22Rv1 (cell line): ENCODE data around the gene TTBK1.

Experiments
- H3K27ac ChIP-seq: fragments of 450-650 bp; 2 replicates; pipeline ENCODE4 v1.5.1; 2017
- ZFX ChIP-seq: fragments of 450-650 bp; IDR thresholded peaks from 2 replicates; pipeline ENCODE4 v1.6.1; 2017; ENCODE audit warnings: antibody characterized with exemption, borderline replicate concordance
- TF ChIP-seq, protein P1 (sequence below): fragments of 450-650 bp; IDR thresholded peaks from 2 replicates; pipeline ENCODE4 v1.5.1; 2017; ENCODE audit warnings: mild to moderate bottlenecking

The TTBK1 gene

GRCh38 chr6:43226192-43226851, 17.0 kb upstream of the TTBK1 start:
- no peak overlapping the region for H3K27ac ChIP-seq
- TF ChIP-seq, protein P1, sequence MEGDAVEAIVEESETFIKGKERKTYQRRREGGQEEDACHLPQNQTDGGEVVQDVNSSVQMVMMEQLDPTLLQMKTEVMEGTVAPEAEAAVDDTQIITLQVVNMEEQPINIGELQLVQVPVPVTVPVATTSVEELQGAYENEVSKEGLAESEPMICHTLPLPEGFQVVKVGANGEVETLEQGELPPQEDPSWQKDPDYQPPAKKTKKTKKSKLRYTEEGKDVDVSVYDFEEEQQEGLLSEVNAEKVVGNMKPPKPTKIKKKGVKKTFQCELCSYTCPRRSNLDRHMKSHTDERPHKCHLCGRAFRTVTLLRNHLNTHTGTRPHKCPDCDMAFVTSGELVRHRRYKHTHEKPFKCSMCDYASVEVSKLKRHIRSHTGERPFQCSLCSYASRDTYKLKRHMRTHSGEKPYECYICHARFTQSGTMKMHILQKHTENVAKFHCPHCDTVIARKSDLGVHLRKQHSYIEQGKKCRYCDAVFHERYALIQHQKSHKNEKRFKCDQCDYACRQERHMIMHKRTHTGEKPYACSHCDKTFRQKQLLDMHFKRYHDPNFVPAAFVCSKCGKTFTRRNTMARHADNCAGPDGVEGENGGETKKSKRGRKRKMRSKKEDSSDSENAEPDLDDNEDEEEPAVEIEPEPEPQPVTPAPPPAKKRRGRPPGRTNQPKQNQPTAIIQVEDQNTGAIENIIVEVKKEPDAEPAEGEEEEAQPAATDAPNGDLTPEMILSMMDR = no peak
- no peak for TF ChIP-seq ZFX

DNA sequence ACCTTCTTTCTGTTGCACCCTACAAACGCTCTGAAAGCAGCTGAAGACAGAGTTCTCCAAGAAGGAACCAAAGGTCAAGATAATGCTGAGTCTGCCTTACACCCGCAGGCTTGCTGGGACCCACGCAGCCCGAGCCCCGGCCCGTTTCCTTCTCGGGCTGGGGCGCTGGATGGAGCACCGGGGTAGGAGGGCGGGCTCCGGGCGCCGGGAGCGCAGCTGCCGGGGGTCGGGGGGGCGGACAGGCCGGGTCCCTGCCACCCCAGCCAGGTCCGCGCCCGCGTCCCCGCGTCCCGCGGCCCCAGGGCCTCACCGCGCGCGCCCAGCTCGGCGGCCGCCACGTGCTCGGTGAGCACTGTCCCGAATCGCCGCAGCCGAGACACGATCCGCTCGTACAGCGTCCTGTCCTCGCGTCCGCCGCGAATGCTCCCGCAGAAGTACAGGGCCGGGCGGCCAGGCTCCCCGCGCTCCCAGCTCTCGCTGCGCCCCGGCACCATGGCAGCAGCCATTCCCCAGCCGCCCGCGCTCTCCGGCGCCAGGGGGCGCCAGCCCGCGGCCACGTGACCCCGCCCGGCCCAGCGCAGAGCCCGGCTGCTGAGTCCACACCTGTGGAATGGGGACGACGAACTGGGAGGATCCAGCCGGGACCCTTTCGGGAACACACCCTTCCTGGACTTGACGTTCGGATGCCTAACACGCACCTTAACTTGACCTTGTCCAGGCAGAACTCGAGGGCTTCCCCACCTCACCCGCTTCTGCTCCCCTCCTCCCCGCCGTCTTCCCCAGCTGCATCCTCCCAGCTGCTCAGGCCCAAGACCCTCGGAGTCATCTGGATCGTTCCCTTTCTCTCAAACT, 14.1 kb upstream of the TTBK1 start, which contains the start of gene DNPH1:
Gene DNPH1, minus strand, starts transcription at position 531 of the 852 bp plus-strand sequence. Its CDS starts 25 bp downstream, at position 506.
- peak within 1 kb of the TSS; percentile 68 for H3K27ac ChIP-seq

GRCh38 chr6:43229803-43230620, 13.3 kb upstream of the TTBK1 start:
- no peak for TF ChIP-seq ZFX
- TF ChIP-seq, protein P1 = no peak
- no peak overlapping the region for H3K27ac ChIP-seq

More for the DNA sequence above, 14.1 kb upstream of the TTBK1 start, which contains the start of gene DNPH1:
- no peak for TF ChIP-seq ZFX
- TF ChIP-seq, protein P1 = peak; percentile 96

DNA sequence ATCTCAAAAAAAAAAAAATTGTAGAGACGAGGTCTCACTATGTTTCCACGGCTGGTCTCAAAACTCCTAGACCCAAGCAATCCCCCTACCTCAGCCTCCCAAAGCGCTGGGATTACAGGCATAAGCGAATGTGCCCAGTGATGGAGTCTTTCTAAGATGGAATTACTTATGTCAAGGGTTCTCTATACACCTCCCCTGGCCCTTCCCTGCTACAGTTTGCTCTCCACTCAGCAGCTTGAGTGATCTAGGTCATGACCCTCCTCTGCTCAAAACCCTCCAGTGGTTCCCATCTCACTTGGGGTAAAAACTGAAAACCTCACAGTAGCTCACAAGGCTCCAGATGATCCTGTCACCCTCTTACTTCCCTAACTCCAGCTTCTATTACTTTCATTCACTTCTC, 12.2 kb upstream of the TTBK1 start:
- H3K27ac ChIP-seq = no peak overlapping the region
- TF ChIP-seq ZFX = no peak
- TF ChIP-seq, protein P1 = no peak

- H3K27ac ChIP-seq = no peak overlapping the region
- TF ChIP-seq ZFX = no peak
Observed at GRCh38 chr6:43231735-43232450, 11.4 kb upstream of the TTBK1 start.

GRCh38 chr6:43235841-43236240, 7.4 kb upstream of the TTBK1 start:
- H3K27ac ChIP-seq = no peak overlapping the region
- TF ChIP-seq ZFX = no peak
- TF ChIP-seq, protein P1 = no peak

- H3K27ac ChIP-seq = no peak overlapping the region
- TF ChIP-seq ZFX = no peak
- TF ChIP-seq, protein P1 = no peak
Observed at GRCh38 chr6:43239054-43239453, 4.2 kb upstream of the TTBK1 start.
